ENCODE results near the gene TCF7.
A peak's percentile ranks its signal among the peaks of the same experiment; 100 is the strongest.

Gene TCF7

GRCh38 chr5:134139377-134139851, 24.9 kb downstream of the TCF7 start:
- TF ChIP-seq ZFX (IDR thresholded peaks at IDR 0.05; ENCODE audit: borderline replicate concordance) (no peak), CTCF (IDR thresholded peaks at IDR 0.05) (no peak)
- no peak overlapping the region for H3K27ac ChIP-seq

- TF ChIP-seq ZFX (IDR thresholded peaks at IDR 0.05; ENCODE audit: borderline replicate concordance) (no peak), CTCF (IDR thresholded peaks at IDR 0.05) (no peak)
- H3K27ac ChIP-seq: no peak overlapping the region
These were observed 25.5 kb downstream of the TCF7 start for GRCh38 chr5:134139891-134140469.

- H3K27ac ChIP-seq: no peak overlapping the region
These were observed 26.2 kb downstream of the TCF7 start for GRCh38 chr5:134140530-134141201.

GRCh38 chr5:134141331-134142050, 27.0 kb downstream of the TCF7 start:
- TF ChIP-seq CTCF (IDR thresholded peaks at IDR 0.05): no peak
- TF ChIP-seq ZFX (IDR thresholded peaks at IDR 0.05; ENCODE audit: borderline replicate concordance): no peak
- no peak overlapping the region for H3K27ac ChIP-seq

More at GRCh38 chr5:134140530-134141201, 26.2 kb downstream of the TCF7 start:
- TF ChIP-seq CTCF (IDR thresholded peaks at IDR 0.05) (peak; percentile 84), ZFX (IDR thresholded peaks at IDR 0.05; ENCODE audit: borderline replicate concordance) (no peak)

- H3K27ac ChIP-seq: no peak overlapping the region
- TF ChIP-seq CTCF (IDR thresholded peaks at IDR 0.05) (no peak), ZFX (IDR thresholded peaks at IDR 0.05; ENCODE audit: borderline replicate concordance) (no peak)
These were observed 27.6 kb downstream of the TCF7 start for GRCh38 chr5:134142052-134142451.

GRCh38 chr5:134142806-134143205, 28.3 kb downstream of the TCF7 start:
- TF ChIP-seq CTCF (IDR thresholded peaks at IDR 0.05) (no peak), ZFX (IDR thresholded peaks at IDR 0.05; ENCODE audit: borderline replicate concordance) (no peak)
- no peak overlapping the region for H3K27ac ChIP-seq

GRCh38 chr5:134143431-134143830, 28.9 kb downstream of the TCF7 start:
- TF ChIP-seq ZFX (IDR thresholded peaks at IDR 0.05; ENCODE audit: borderline replicate concordance): no peak
- TF ChIP-seq CTCF (IDR thresholded peaks at IDR 0.05): no peak

More at GRCh38 chr5:134143431-134143830, 28.9 kb downstream of the TCF7 start:
- H3K27ac ChIP-seq: no peak overlapping the region

All from 22Rv1 (cell line).